H9 (cell line): ENCODE measurements around the gene ATCAY. TPM values are rescaled to one million over a fixed set of nuclear protein-coding genes. Genes with fewer than 3 reads are reported as not detected.

Source experiments
- DNase-seq: peaks from one replicate; pipeline ENCODE4 v3.0.0-alpha.2; 2017
- H2AFZ ChIP-seq: one replicate; pipeline ENCODE4 v1.6.1; 2013; ENCODE audit warnings: mild to moderate bottlenecking, low read length, control low read depth, moderate library complexity
- H2AK5ac ChIP-seq: 2 replicates; pipeline ENCODE4 v1.6.1; 2013; ENCODE audit warnings: low read length, control low read depth, mixed read lengths; ENCODE audit not compliant: insufficient read length
- H2BK120ac ChIP-seq: one replicate; pipeline ENCODE4 v1.6.1; 2013; ENCODE audit warnings: low read depth, mild to moderate bottlenecking, low read length, control low read depth, inconsistent platforms; ENCODE audit not compliant: poor library complexity, severe bottlenecking
- H2BK12ac ChIP-seq: 2 replicates; pipeline ENCODE4 v1.6.1; 2013; ENCODE audit warnings: low read length, control low read depth, mixed read lengths, low read depth; ENCODE audit not compliant: insufficient read length
- H2BK15ac ChIP-seq: 2 replicates; pipeline ENCODE4 v1.6.1; 2013; ENCODE audit warnings: low read depth, low read length, control low read depth
- H2BK20ac ChIP-seq: one replicate; pipeline ENCODE4 v1.6.1; 2013; ENCODE audit warnings: low read depth, mild to moderate bottlenecking, low read length, control low read depth, inconsistent platforms; ENCODE audit not compliant: poor library complexity, severe bottlenecking
- H2BK5ac ChIP-seq: 2 replicates; pipeline ENCODE4 v1.6.1; 2013; ENCODE audit warnings: low read length, control low read depth, mixed read lengths; ENCODE audit not compliant: insufficient read length
- H3K14ac ChIP-seq: 2 replicates; pipeline ENCODE4 v1.6.1; 2013; ENCODE audit warnings: low read length, control low read depth; ENCODE audit not compliant: insufficient read depth
- H3K18ac ChIP-seq: 2 replicates; pipeline ENCODE4 v1.6.1; 2013; ENCODE audit warnings: low read depth, mild to moderate bottlenecking, mixed read lengths, low read length, control low read depth; ENCODE audit not compliant: insufficient read length
- H3K23ac ChIP-seq: 2 replicates; pipeline ENCODE4 v1.6.1; 2013; ENCODE audit warnings: low read length, control low read depth, mixed read lengths, low read depth; ENCODE audit not compliant: insufficient read length
- H3K23me2 ChIP-seq: 2 replicates; pipeline ENCODE4 v1.6.1; 2013; ENCODE audit warnings: low read depth, mild to moderate bottlenecking, mixed read lengths, low read length, control low read depth; ENCODE audit not compliant: insufficient read length, poor library complexity, severe bottlenecking
- H3K27ac ChIP-seq: 2 replicates; pipeline ENCODE4 v1.5.1; 2013; ENCODE audit warnings: low read length, control low read depth, mixed read lengths, low read depth; ENCODE audit not compliant: insufficient read length
- H3K27me3 ChIP-seq: 2 replicates; pipeline ENCODE4 v1.6.1; 2013; ENCODE audit warnings: low read length, control low read depth, inconsistent platforms; ENCODE audit not compliant: insufficient read depth
- H3K4ac ChIP-seq: 2 replicates; pipeline ENCODE4 v1.6.1; 2013; ENCODE audit warnings: low read depth, mild to moderate bottlenecking, control low read depth, inconsistent platforms, low read length, moderate library complexity
- H3K4me1 ChIP-seq: 2 replicates; pipeline ENCODE4 v1.6.1; 2013; ENCODE audit warnings: low read length, control low read depth, inconsistent platforms; ENCODE audit not compliant: insufficient read depth
- H3K4me2 ChIP-seq: 2 replicates; pipeline ENCODE4 v1.6.1; 2013; ENCODE audit warnings: low read length, control low read depth, mixed read lengths; ENCODE audit not compliant: insufficient read length, insufficient read depth
- H3K56ac ChIP-seq: 2 replicates; pipeline ENCODE4 v1.6.1; 2013; ENCODE audit warnings: low read depth, mild to moderate bottlenecking, mixed read lengths, low read length, control low read depth; ENCODE audit not compliant: insufficient read length
- H3K79me1 ChIP-seq: 2 replicates; pipeline ENCODE4 v1.6.1; 2013; ENCODE audit warnings: low read depth, mild to moderate bottlenecking, moderate library complexity, low read length, control low read depth, inconsistent platforms; ENCODE audit not compliant: insufficient read depth, poor library complexity, severe bottlenecking
- H3K79me2 ChIP-seq: 2 replicates; pipeline ENCODE4 v1.6.1; 2013; ENCODE audit warnings: low read length, control low read depth, inconsistent platforms; ENCODE audit not compliant: insufficient read depth
- H3K9ac ChIP-seq: 2 replicates; pipeline ENCODE4 v1.6.1; 2013; ENCODE audit warnings: low read length, control low read depth, mixed read lengths; ENCODE audit not compliant: insufficient read length; ENCODE audit errors: extremely low read depth
- H3K9me3 ChIP-seq: one replicate; pipeline ENCODE4 v1.6.1; 2013; ENCODE audit warnings: low read depth, low read length, inconsistent platforms; ENCODE audit not compliant: control insufficient read depth
- H3T11ph ChIP-seq: one replicate; pipeline ENCODE4 v1.6.1; 2013; ENCODE audit warnings: mild to moderate bottlenecking, low read length, control low read depth, inconsistent platforms
- H4K20me1 ChIP-seq: one replicate; pipeline ENCODE4 v1.6.1; 2013; ENCODE audit not compliant: control insufficient read depth, insufficient read length, insufficient read depth
- H4K5ac ChIP-seq: 2 replicates; pipeline ENCODE4 v1.6.1; 2013; ENCODE audit warnings: low read depth, mild to moderate bottlenecking, mixed read lengths, low read length, control low read depth; ENCODE audit not compliant: insufficient read length
- H4K8ac ChIP-seq: replicated peaks from 2 replicates; pipeline ENCODE4 v1.6.1; 2013; ENCODE audit warnings: low read length, control low read depth, mixed read lengths, low read depth; ENCODE audit not compliant: insufficient read length
- H4K91ac ChIP-seq: 2 replicates; pipeline ENCODE4 v1.6.1; 2013; ENCODE audit warnings: low read depth, mild to moderate bottlenecking, moderate library complexity, mixed read lengths, low read length, control low read depth; ENCODE audit not compliant: insufficient read length
- H3K27ac Mint-ChIP-seq, 3 experiments: 2 replicates in 2 of 3; 3 replicates in 1 of 3; pipeline ENCODE4 v1.8.0; 2020 to 2021; ENCODE audit warnings: mixed read lengths in 3 of 3, mild to moderate bottlenecking in 1 of 3, moderate library complexity in 1 of 3
- H3K27me3 Mint-ChIP-seq: 2 replicates; pipeline ENCODE4 v1.8.0; 2021; ENCODE audit warnings: low read depth, mild to moderate bottlenecking, moderate library complexity, mixed read lengths
- H3K36me3 Mint-ChIP-seq, 3 experiments: 2 replicates in 2 of 3; 3 replicates in 1 of 3; pipeline ENCODE4 v1.8.0; 2020 to 2021; ENCODE audit warnings: low read depth in 3 of 3, mixed read lengths in 3 of 3; ENCODE audit not compliant: insufficient read depth in 1 of 3
- H3K4me1 Mint-ChIP-seq, 2 experiments: 2 replicates each; pipeline ENCODE4 v1.8.0; 2020; ENCODE audit warnings: mixed read lengths in 2 of 2
- H3K4me3 Mint-ChIP-seq, 2 experiments: 2 replicates in 1 of 2; 3 replicates in 1 of 2; pipeline ENCODE4 v1.8.0; 2020 to 2021; ENCODE audit warnings: mild to moderate bottlenecking in 2 of 2, mixed read lengths in 2 of 2, moderate library complexity in 1 of 2
- H3K9me3 Mint-ChIP-seq, 2 experiments: 2 replicates in 1 of 2; 3 replicates in 1 of 2; pipeline ENCODE4 v1.8.0; 2020; ENCODE audit warnings: mild to moderate bottlenecking in 2 of 2, mixed read lengths in 2 of 2, moderate library complexity in 1 of 2
- CTCF ChIP-seq: fragments of 200-600 bp; sonication (generic); conservative IDR thresholded peaks from 3 replicates; pipeline ENCODE4 v1.8.0; 2021; ENCODE audit warnings: antibody characterized with exemption, mild to moderate bottlenecking
- WGBS: extraction: QIAGEN DNeasy Blood & Tissue Kit; methylation state at CpG from one replicate; pipeline ENCODE4 v1.1.7; 2013; ENCODE audit warnings: missing lambda C conversion rate, low lambda C conversion rate, mixed read lengths; ENCODE audit not compliant: insufficient read length; ENCODE audit errors: extremely low coverage; 5-methylcytosine and 5-hydroxymethylcytosine counted together
- total RNA-seq: library from RNA; stranded (reverse); gene quantifications from 2 replicates; pipeline ENCODE4 v1.2.1, GENCODE V29; 2021

ATCAY gene
- total RNA-seq, 1 experiment from 2014 or later: 12.2 TPM

GRCh38 chr19:3949294-3949693 is 68.8 kb downstream of the ATCAY start:
- Mint-ChIP-seq H3K4me3 (no peak overlapping the region), H3K9me3 (no peaks in the 10 kb centered on the region), H3K27ac (no peak overlapping the region), H3K36me3 (peaks cover 1 to 5% (median 2%) of the 10 kb centered on the region in 3 experiments), H3K4me1 (peaks cover 3 to 17% of the 10 kb centered on the region in 2 experiments; a peak in 3 of 4 replicates), H3K27me3 (no peaks in the 10 kb centered on the region; the same call in 1 of the 2 replicates)
- Histone ChIP-seq H3K23me2 (no peaks in the 10 kb centered on the region), H3K56ac (no peak overlapping the region), H2AK5ac (no peak overlapping the region), H3K18ac (no peak overlapping the region), H3K9ac (no peak overlapping the region), H2BK5ac (no peak overlapping the region), H3K9me3 (no peaks in the 10 kb centered on the region), H3K79me1 (no peaks in the 10 kb centered on the region), H4K20me1 (no peaks in the 10 kb centered on the region), H3T11ph (no peak overlapping the region), H3K14ac (no peak overlapping the region), H2BK15ac (no peak overlapping the region), H3K79me2 (no peaks in the 10 kb centered on the region), H2AFZ (no peak overlapping the region), H3K27me3 (no peaks in the 10 kb centered on the region), H2BK20ac (no peak overlapping the region), H4K5ac (no peak overlapping the region), H3K4ac (no peak overlapping the region), H3K27ac (no peak overlapping the region), H3K23ac (no peak overlapping the region), H3K4me2 (no peak overlapping the region), H2BK120ac (no peak overlapping the region), H3K4me1 (no peaks in the 10 kb centered on the region), H4K8ac (no peak overlapping the region), H2BK12ac (no peak overlapping the region), H4K91ac (no peak overlapping the region)
- no peak for TF ChIP-seq CTCF
- DNase-seq: no peak
- WGBS: no CpG with 5 or more reads among the region's 11 CpGs
